DND-41 (cell line): ENCODE data around the gene CFAP141.

Experiments
- ATAC-seq: fragments of 200-7000 bp; cut with Tn5 transposase; 3 replicates; pipeline ENCODE4 v1.9.1; 2021; ENCODE audit warnings: low read depth; ENCODE audit not compliant: insufficient read depth
- DNase-seq: peaks from one replicate; pipeline ENCODE4 v3.0.0-alpha.2; 2020
- H2AFZ ChIP-seq: 2 replicates; pipeline ENCODE4 v1.6.0; 2012; ENCODE audit warnings: low read depth, low read length
- H3K27ac ChIP-seq: 2 replicates; pipeline ENCODE4 v1.5.1; 2012; ENCODE audit warnings: low read length, inconsistent platforms
- H3K27me3 ChIP-seq: fragments of 200-600 bp; sonication (generic); 2 replicates; pipeline ENCODE4 v1.6.0; 2012; ENCODE audit warnings: low read length, mild to moderate bottlenecking, inconsistent platforms; ENCODE audit not compliant: insufficient read depth, poor library complexity
- H3K36me3 ChIP-seq: 2 replicates; pipeline ENCODE4 v1.5.1; 2012; ENCODE audit warnings: low read length, inconsistent platforms; ENCODE audit not compliant: insufficient read depth
- H3K4me1 ChIP-seq: 2 replicates; pipeline ENCODE4 v1.5.1; 2012; ENCODE audit warnings: mild to moderate bottlenecking, low read length; ENCODE audit not compliant: insufficient read depth
- H3K4me2 ChIP-seq: 2 replicates; pipeline ENCODE4 v1.6.0; 2012; ENCODE audit warnings: mild to moderate bottlenecking, moderate library complexity, low read length, inconsistent platforms; ENCODE audit not compliant: insufficient read depth
- H3K4me3 ChIP-seq, 2 experiments: fragments of 200-600 bp in 1 of 2; shearing (Covaris generic) in 1 of 2; 2 replicates each; pipeline ENCODE4 v1.5.1; 2012 to 2016; ENCODE audit warnings: inconsistent platforms in 2 of 2, low read length in 2 of 2, mild to moderate bottlenecking in 2 of 2, low read depth in 1 of 2, moderate library complexity in 1 of 2
- H3K79me2 ChIP-seq: 2 replicates; pipeline ENCODE4 v1.6.0; 2012; ENCODE audit warnings: low read length, inconsistent platforms; ENCODE audit not compliant: insufficient read depth
- H3K9ac ChIP-seq: 2 replicates; pipeline ENCODE4 v1.6.0; 2012; ENCODE audit warnings: low read depth, mild to moderate bottlenecking, inconsistent platforms, low read length, moderate library complexity
- H3K9me3 ChIP-seq: 2 replicates; pipeline ENCODE4 v1.5.1; 2012; ENCODE audit warnings: low read length, moderate library complexity, mild to moderate bottlenecking, inconsistent platforms; ENCODE audit not compliant: insufficient read depth, severe bottlenecking
- H4K20me1 ChIP-seq: 2 replicates; pipeline ENCODE4 v1.6.0; 2012; ENCODE audit warnings: low read length; ENCODE audit not compliant: insufficient read depth
- EZH2 ChIP-seq: IDR thresholded peaks from 3 replicates; pipeline ENCODE4 v1.6.1; 2012; ENCODE audit warnings: borderline replicate concordance, low read depth, mild to moderate bottlenecking, moderate library complexity, low read length, inconsistent platforms; ENCODE audit not compliant: severe bottlenecking
- TF ChIP-seq, protein P1 (sequence below): IDR thresholded peaks from 2 replicates; pipeline ENCODE4 v1.5.1; 2012; ENCODE audit warnings: borderline replicate concordance, low read length, moderate library complexity, mild to moderate bottlenecking; ENCODE audit not compliant: poor library complexity, severe bottlenecking; ENCODE audit errors: extremely low read depth

Gene CFAP141

DNA sequence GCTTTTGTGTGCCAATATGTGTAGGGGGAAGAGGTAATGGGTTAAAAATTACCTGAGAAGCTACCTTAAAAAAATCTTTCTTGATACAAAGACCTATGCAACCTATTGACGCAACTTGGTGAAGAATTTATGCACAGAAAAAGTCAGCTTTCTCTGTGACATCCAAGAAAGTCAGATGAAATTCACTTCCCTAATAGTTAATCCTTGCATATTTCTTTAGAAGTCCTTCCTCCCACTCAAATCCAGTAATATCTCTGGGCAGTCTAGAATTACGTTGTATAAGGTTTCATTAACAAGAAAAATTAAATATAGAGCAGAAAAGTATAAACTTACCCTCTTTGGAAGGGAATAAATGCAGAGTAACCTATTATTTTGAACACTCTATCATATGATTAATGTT is 17.5 kb upstream of the CFAP141 start:
- peak overlapping the region; percentile 12; the same call in 1 of the 2 replicates for H3K9ac ChIP-seq
- H3K27me3 ChIP-seq: no peaks in the 10 kb centered on the region
- ATAC-seq: no peak
- no peak overlapping the region for H3K27ac ChIP-seq
- no peak for TF ChIP-seq EZH2
- TF ChIP-seq, protein P1, sequence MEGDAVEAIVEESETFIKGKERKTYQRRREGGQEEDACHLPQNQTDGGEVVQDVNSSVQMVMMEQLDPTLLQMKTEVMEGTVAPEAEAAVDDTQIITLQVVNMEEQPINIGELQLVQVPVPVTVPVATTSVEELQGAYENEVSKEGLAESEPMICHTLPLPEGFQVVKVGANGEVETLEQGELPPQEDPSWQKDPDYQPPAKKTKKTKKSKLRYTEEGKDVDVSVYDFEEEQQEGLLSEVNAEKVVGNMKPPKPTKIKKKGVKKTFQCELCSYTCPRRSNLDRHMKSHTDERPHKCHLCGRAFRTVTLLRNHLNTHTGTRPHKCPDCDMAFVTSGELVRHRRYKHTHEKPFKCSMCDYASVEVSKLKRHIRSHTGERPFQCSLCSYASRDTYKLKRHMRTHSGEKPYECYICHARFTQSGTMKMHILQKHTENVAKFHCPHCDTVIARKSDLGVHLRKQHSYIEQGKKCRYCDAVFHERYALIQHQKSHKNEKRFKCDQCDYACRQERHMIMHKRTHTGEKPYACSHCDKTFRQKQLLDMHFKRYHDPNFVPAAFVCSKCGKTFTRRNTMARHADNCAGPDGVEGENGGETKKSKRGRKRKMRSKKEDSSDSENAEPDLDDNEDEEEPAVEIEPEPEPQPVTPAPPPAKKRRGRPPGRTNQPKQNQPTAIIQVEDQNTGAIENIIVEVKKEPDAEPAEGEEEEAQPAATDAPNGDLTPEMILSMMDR: no peak
- no peak for DNase-seq
- H2AFZ ChIP-seq: no peak overlapping the region
- H3K4me2 ChIP-seq: peak overlapping the region; percentile 88
- H3K4me3 ChIP-seq: no peak overlapping the region; a peak in 1 of 4 replicates
- peaks cover 98% of the 10 kb centered on the region for H3K79me2 ChIP-seq
- peaks cover 66% of the 10 kb centered on the region for H3K36me3 ChIP-seq
- H3K4me1 ChIP-seq: peaks cover 49% of the 10 kb centered on the region
- H3K9me3 ChIP-seq: no peaks in the 10 kb centered on the region
- H4K20me1 ChIP-seq: peaks cover 56% of the 10 kb centered on the region

DNA sequence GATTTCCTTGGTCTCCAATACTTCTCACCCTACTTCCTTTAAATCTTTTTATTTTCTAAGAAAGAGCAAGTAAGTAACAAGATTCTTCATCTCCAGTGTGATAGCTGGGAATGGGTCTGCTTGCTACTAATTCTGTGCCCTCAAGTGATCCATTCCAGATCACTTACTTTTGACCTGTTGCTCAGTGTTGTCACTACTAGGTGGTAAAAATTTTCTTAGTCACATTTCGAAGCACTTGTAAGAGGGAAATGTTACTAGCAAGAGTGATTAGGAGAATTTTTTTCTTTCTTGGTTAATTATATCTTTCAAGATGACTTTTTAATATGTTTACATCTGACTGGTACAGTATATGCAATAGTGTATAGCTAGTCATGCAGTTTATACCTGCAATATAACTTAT is 16.8 kb upstream of the CFAP141 start:
- Histone ChIP-seq H3K9ac (peak overlapping the region; percentile 93; the same call in 1 of the 2 replicates), H3K4me3 (peak overlapping the region in 1 of 2 experiments; percentile 89; a peak in 1 of 4 replicates), H4K20me1 (peaks cover 56% of the 10 kb centered on the region), H3K4me1 (peaks cover 56% of the 10 kb centered on the region), H2AFZ (no peak overlapping the region), H3K36me3 (peaks cover 66% of the 10 kb centered on the region), H3K9me3 (no peaks in the 10 kb centered on the region), H3K79me2 (peaks cover 98% of the 10 kb centered on the region), H3K27ac (no peak overlapping the region), H3K4me2 (peak overlapping the region; percentile 88), H3K27me3 (no peaks in the 10 kb centered on the region)
- TF ChIP-seq EZH2: no peak
- TF ChIP-seq, protein P1: no peak
- no peak for DNase-seq
- ATAC-seq: no peak

DNA sequence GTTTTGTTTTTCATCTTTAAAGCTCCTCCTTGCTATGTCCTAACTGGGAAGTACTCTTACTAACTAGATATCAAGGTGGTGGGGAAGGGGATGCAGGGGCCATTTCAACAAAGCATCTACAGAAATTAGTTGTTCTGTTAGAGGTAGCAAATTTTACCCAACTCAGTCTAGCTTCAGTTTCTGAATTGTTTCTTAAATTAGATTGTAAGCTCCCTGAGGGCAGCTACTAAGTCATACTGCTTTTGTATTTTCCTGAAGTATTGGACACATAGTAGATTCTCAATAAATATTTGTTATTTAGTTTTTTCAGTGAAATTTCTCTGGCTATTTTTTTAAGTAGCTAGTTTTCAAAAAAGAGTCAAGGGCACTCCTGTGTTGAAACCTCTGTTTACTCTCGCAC is 16.4 kb upstream of the CFAP141 start:
- Histone ChIP-seq H3K27me3 (no peaks in the 10 kb centered on the region), H4K20me1 (peaks cover 56% of the 10 kb centered on the region), H2AFZ (no peak overlapping the region), H3K36me3 (peaks cover 66% of the 10 kb centered on the region), H3K4me2 (peak overlapping the region; percentile 88), H3K4me3 (peak overlapping the region; percentile 83 to 89; a peak in 3 of 4 replicates), H3K27ac (peak overlapping the region; percentile 92; the same call in 1 of the 2 replicates), H3K9ac (peak overlapping the region; percentile 93), H3K79me2 (peaks cover 98% of the 10 kb centered on the region), H3K4me1 (peaks cover 60% of the 10 kb centered on the region), H3K9me3 (no peaks in the 10 kb centered on the region)
- no peak for DNase-seq
- no peak for ATAC-seq
- no peak for TF ChIP-seq EZH2
- TF ChIP-seq, protein P1: no peak
